GM18526 (cell line): ENCODE measurements around the gene STPG4.

ENCODE experiments used
- POLR2A ChIP-seq: IDR thresholded peaks from 3 replicates; pipeline ENCODE4 v1.6.1; 2011; ENCODE audit not compliant: insufficient read length; ENCODE audit errors: extremely low read depth

STPG4 gene, protein sequence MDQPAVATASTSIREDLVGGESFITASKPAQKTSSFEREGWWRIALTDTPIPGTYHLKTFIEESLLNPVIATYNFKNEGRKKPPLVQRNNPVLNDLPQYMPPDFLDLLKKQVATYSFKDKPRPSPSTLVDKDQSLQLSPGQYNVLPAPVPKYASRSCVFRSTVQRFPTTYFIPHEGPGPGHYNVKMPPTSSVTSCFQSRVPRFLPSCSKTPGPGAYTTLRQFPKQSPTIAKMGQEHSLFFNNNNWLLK

DNA sequence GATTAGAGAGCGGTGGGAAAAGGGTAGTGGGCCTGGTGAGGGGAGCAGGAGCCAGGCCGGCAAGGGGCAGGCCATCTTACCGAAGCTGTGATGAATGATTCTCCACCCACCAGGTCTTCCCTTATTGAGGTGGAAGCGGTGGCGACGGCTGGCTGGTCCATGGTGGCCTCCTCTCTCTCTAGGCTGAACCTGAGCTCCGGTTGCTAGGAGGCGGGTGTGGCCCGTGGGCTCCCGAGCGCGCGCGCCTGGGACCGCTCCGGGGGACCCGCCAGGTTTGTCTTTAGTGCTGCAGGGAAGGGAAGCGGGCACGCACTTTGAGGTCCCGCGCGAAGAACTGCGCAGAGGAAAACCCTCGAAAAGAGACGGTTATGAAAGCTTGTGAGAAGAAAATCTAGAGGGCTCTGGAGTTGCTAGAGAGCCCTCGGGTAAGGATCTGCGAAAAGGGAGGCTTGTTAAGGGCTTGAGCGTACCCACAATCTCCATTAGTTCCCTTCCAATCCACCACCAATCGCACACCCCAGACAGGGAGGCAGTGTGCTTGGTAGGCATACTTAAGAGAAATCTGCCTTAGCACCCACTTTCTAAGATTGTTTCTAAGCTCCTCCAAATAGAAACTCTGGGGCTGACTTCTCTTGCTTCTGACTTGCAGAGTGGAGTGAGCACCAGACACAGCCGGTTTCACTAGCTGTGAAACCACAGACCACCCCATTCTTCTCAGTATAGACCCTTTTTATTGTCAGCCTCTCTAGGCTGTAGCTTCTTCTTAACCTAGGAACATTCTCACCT, at the start of gene STPG4:
TSS of gene STPG4 (minus strand) at position 218 of the 786 bp plus-strand sequence. CDS start at position 161, 57 bp downstream.
- no peak for TF ChIP-seq POLR2A

DNA sequence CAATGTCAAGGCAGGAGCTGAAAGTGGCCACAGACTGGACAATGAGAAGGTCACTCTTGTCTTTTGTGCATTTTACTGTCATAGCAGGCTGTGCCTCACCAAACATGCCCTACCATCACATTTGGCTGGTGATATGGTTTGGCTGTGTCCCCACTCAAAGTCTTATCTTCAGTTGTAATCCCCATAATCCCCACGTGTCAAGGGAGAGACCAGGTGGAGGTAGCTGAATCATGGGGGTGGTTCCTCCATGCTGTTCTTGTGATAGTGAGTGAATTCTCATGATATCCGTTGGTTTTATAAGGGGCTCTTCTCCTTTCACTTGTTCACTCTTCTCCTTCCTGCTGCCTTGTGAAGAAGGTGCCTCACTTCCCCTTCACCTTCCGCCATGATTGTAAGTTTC, 49.6 kb upstream of the STPG4 start:
- no peak for TF ChIP-seq POLR2A

DNA sequence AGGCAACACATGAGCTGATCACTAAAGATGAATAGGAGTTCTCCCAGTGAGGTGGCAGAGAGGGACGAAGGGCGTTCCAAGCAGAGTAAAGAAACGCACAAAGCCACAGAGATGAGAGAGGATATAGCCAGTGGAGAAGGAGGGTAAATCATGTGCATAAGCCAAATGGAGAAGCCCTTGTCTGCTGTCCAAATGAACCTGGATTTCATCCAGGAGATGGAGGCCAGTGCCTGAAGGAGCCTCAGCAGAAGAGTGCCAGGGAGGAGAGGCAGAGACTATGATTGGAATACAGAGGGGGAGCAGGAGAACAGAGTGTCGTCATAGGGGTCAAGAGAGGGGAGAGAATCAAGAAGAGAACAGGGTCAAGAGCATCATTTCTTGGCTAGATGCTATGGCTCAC, 48.9 kb upstream of the STPG4 start:
- TF ChIP-seq POLR2A: no peak

DNA sequence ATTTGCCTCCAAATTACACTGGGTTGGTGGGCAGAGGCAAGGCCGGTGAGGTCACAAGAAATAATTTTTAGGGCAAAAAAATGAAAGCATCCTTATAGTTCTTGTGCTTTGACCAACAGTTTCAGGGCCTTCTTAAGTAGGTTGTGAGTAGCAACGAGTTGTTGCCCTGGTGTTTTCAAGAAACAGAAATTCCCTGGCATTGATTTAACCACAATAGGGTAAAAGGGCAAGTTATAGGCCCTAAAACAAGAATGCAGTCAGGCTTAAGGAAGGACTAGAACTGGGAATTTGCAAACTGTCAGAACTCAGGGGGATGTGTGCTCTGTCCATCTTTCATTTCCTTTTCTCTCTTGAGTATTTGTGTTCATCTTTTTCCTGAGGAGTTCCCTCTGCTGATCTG, 46.1 kb upstream of the STPG4 start:
- no peak for TF ChIP-seq POLR2A

DNA sequence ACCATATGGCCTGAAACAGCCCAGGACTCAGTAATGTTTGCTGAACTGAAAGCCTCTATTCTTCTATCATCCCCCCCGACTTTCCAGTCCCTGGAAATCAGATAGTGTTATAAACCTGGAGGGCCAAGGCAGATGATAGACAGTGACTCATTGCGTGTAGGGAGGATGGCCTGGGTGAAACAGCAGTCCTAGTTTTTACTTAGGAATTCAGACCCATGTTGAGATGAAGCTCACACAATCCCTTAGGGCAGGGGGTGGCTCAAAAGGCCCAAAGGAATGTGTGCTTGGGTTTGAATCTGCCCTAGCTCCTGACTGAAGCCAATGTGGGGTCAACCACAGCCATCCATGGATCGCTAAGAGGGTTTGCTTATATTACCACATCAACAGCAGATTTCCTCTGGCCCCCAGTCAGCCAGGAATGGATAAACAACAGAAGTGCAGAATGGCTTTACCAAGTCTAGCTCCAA, 43.9 kb upstream of the STPG4 start:
- TF ChIP-seq POLR2A: no peak

DNA sequence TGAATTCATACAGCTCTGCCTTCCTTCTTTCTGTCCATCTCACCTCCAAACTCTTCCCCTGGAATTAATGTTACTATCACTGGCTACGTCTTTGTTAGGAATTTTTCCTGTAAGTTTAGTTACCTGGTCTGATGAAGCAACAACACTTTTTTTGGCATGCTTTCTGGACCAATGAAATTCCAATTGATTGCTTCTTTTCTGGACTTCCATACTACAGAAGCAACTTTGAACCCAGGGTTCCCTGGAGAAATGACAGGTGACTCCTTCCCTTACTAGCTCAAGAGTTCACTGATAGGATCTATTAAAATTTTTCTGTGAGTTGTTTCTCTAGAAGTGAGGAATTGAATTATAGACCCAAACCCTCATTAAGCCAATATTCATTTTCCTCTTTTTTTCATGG, 41.4 kb upstream of the STPG4 start:
- no peak for TF ChIP-seq POLR2A

DNA sequence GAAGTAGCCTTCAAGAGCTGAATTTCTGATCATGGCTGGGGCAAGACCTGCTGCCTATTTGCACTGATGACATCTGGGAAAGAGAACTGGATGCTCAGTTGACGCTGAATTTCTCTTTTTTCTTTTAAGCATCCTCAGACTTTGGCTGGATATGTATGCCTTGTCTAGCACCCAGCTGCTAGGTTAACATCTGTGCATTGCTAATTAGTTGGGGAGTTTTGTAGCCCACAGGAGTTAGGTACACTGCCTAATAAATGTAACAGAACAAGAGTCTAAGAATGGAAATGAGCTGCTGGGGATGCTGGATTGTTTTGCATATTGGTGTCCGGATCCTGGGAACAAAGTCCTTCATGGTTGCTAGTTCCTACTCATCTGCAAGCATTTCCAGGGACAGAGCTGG, 40.9 kb upstream of the STPG4 start:
- no peak for TF ChIP-seq POLR2A

DNA sequence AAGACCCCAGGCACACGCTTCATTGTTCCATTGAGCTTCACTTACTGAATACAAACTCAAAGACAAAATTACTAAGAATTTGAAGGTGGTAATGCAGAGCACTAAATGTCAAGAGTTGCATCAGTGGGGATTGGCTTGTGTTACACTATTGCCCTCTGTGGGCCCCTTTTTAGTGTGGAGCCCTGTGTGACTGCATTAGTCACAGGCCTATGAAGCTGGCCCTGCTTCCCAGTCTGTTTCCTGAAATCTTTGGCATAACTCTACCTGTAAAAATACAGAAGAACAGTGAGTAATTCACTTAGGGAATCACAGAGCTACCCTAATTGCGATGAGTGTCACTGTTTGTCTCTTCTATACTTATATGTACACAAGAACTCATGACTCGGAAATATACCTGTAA, 40.0 kb upstream of the STPG4 start:
- no peak for TF ChIP-seq POLR2A

DNA sequence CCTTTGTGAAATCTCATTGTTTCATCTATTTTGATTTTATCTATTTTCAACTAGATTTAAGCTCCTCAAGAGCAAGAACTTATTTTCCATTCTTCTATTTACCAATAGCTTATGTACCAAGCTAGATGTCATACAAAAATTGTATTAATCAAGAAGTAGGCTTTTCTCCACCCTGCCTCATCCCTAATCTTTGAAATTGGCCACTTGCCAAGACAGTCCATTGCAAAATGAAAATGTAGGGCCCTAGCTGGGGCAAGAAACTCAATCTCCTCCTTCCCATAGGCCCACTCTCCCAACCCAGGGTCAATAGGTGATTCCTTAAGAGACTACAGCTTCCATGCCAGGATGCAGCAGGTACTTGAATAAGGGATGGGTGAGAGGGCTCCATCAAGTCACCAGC, 39.3 kb upstream of the STPG4 start:
- TF ChIP-seq POLR2A: no peak

DNA sequence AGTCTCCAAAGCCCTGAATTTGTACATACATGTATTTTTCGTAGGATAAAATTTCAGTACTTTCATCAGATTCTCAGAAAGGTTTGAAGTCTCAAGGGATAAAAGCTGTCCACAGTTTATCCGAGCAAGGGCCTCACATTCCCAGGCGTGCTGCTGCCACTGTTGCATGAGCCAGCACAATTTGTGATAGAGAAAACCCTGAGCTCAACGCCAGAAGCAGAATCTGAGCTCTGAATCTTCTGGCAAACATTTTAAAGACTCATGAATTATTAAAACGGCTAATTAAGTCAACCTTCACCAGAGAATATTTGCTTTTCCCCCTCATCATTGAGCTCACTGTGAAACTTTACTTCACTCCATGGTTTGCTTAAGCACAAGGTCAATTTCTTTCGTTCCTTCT, 38.5 kb upstream of the STPG4 start:
- TF ChIP-seq POLR2A: no peak

DNA sequence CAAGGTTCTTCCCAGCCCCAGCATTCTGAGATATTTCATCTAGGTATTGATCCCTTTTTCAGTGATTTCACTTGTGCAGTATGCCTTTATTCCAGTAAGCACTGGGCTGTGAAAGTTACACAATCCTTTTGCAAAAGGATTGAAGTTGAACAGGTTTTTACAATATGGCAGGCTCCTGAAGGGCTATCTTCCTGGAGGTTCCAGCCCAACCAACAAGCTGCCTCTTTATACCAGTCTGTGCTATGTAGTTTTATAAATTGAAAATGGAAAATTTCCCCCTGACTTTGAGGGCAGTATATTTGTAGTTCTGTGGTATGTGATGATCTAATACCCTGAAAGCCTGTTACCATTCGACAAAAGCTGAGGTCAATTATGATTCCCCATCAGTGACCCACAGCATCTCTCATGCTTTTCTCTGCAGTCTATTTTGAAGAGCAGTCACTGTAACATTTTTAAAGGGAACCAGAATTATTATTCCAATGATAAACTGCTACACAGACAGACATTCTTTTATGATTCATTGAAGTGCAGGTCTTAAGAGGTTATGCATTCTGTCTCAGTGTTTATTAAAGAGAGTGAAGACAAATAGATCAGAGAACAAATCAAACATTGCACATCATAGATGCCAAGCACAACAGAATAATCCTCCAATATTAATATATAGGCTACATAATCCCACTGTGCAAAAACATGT, 35.2 kb upstream of the STPG4 start:
- no peak for TF ChIP-seq POLR2A

DNA sequence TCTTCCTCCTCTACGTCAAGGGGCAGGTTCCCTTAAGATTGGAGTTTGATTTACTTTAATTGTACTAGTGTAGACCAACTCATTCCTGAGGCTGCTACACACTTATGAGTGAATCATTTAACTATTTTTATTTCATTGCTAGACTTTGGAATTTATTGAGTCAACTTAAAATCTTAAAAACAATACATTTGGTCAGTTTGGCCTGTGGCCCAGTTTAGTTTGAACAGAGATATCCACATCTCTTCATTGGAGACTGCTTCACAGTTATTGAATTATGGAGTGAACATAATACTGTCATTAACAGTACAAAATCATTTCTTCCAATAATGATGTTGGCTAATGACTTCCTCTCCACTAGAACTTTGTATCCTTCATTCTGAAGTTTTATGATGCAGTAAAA, 34.5 kb upstream of the STPG4 start:
- TF ChIP-seq POLR2A: no peak

DNA sequence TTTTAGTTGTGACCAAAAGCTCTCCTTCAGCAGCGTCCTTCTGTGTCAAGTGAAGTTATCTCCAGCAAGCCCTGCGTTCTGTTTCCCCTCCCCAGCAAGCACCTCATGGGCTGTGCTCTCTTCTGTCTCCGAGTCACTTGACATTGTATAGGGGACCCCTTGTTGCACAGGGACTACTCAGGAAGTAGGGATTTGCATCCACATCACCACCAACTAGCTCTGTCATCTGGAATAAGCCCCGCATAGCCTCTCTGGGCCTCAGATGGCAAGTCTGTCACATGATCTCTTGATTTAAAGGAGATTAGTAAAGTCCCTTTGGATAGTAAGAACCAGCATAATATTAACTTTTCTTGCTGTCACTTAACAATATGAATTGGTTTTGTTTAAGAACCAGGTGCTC, 32.0 kb upstream of the STPG4 start:
- no peak for TF ChIP-seq POLR2A

DNA sequence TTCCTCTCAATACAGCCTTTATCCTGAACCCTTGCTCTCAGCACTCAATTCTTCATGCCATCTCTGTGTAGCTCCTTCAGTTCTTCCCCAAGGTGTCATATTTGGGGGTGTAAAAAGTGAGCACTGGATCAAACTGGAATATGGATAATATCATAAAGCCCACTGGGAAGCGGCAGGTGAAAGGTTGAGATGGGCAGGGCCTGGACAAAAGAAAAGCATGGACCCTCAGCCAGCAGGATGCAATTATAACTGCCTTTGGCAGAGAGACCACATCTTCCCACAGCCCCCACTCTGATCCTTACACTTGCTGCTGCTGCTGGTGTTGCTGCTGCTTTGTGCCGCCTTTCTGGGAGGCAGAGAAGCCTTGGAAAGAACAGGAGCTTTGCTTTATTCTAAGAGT, 31.2 kb upstream of the STPG4 start:
- no peak for TF ChIP-seq POLR2A

DNA sequence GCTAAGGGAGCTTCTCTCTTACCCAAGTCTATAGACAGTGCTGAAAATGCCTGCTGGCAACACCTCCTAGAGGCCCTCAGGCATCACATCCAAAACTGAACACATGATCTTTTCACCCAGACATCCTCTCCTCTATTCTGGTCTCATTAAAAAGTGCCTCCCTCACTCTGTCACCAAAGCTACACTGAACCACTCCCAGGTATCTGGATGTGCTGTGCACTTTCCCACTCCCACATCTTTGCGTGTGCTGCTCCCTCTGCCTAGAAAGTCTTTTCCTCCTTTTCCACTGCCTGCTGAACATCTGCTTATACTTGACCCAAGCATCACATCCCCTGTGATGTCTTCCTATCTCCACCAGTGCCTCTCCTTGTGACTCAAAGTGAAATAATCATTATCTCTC, 26.1 kb upstream of the STPG4 start:
- TF ChIP-seq POLR2A: no peak

DNA sequence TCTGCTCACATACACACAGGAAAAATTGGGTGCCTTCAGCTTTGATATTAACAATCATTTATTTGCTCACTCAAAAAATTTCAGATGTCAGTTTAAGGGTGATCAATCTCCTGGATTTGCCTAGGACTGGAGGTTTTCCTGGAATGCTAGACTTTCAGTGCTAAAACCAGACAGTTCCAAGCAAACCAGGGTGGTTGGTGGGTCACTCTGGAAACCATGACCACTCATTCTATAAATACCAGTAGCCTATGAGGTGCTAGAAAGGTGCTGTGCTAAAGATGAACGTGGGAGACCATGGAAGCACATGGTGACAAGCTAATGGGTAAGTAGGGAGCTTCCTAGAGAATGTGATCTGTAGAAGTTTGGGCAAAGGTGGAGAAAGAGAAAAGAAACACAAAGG, 25.4 kb upstream of the STPG4 start:
- no peak for TF ChIP-seq POLR2A
